ENCODE measurements around the gene ABCC12. TPM values are rescaled to one million over a fixed set of nuclear protein-coding genes. Genes with fewer than 3 reads are reported as not detected.

The ABCC12 gene
- polyA plus RNA-seq, 2 of the 4 experiments (the other 2 are of a cell fraction): 0.23 TPM; not detected in 1

- no peak overlapping the region for H3K27ac ChIP-seq
- CTCF ChIA-PET: interaction anchor here (1.0 to 4.2 kb wide), 3 partner anchors 14 to 24 kb away, joined by 3 to 13 read pairs (median 4); no protein-coding TSS in a partner anchor
- no peak overlapping the region for H3K4me3 ChIP-seq
- DNase-seq (ENCODE audit: low read depth in 1 of 2, low spot score in 1 of 2) (no peak), FAIRE-seq (no peak), ATAC-seq (no peak)
- TF ChIP-seq, protein P1, sequence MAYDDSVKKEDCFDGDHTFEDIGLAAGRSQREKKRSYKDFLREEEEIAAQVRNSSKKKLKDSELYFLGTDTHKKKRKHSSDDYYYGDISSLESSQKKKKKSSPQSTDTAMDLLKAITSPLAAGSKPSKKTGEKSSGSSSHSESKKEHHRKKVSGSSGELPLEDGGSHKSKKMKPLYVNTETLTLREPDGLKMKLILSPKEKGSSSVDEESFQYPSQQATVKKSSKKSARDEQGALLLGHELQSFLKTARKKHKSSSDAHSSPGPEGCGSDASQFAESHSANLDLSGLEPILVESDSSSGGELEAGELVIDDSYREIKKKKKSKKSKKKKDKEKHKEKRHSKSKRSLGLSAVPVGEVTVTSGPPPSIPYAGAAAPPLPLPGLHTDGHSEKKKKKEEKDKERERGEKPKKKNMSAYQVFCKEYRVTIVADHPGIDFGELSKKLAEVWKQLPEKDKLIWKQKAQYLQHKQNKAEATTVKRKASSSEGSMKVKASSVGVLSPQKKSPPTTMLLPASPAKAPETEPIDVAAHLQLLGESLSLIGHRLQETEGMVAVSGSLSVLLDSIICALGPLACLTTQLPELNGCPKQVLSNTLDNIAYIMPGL (CRISPR knock-in tag; IDR thresholded peaks at IDR 0.05; ENCODE audit: borderline replicate concordance): no peak
- no peak for TF ChIP-seq KDM5A (IDR thresholded peaks at IDR 0.05)
- no peak for TF ChIP-seq SREBF2 (IDR thresholded peaks at IDR 0.05)
- no peak for TF ChIP-seq FOXS1 (CRISPR knock-in tag; IDR thresholded peaks at IDR 0.05)
- no peak for TF ChIP-seq HDAC2 (IDR thresholded peaks at IDR 0.05)
- TF ChIP-seq MYC (IDR thresholded peaks at IDR 0.05; ENCODE audit: borderline replicate concordance, low read length): no peak
- no peak for TF ChIP-seq HEYL (CRISPR knock-in tag; IDR thresholded peaks at IDR 0.05)
- no peak for TF ChIP-seq EP300 (IDR thresholded peaks at IDR 0.05)
- no peak for TF ChIP-seq CBX2 (IDR thresholded peaks at IDR 0.05; ENCODE audit: borderline replicate concordance, low read depth)
- TF ChIP-seq, protein P2, sequence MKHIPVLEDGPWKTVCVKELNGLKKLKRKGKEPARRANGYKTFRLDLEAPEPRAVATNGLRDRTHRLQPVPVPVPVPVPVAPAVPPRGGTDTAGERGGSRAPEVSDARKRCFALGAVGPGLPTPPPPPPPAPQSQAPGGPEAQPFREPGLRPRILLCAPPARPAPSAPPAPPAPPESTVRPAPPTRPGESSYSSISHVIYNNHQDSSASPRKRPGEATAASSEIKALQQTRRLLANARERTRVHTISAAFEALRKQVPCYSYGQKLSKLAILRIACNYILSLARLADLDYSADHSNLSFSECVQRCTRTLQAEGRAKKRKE (CRISPR knock-in tag; IDR thresholded peaks at IDR 0.05; ENCODE audit: low read depth): no peak
- TF ChIP-seq, protein P3, sequence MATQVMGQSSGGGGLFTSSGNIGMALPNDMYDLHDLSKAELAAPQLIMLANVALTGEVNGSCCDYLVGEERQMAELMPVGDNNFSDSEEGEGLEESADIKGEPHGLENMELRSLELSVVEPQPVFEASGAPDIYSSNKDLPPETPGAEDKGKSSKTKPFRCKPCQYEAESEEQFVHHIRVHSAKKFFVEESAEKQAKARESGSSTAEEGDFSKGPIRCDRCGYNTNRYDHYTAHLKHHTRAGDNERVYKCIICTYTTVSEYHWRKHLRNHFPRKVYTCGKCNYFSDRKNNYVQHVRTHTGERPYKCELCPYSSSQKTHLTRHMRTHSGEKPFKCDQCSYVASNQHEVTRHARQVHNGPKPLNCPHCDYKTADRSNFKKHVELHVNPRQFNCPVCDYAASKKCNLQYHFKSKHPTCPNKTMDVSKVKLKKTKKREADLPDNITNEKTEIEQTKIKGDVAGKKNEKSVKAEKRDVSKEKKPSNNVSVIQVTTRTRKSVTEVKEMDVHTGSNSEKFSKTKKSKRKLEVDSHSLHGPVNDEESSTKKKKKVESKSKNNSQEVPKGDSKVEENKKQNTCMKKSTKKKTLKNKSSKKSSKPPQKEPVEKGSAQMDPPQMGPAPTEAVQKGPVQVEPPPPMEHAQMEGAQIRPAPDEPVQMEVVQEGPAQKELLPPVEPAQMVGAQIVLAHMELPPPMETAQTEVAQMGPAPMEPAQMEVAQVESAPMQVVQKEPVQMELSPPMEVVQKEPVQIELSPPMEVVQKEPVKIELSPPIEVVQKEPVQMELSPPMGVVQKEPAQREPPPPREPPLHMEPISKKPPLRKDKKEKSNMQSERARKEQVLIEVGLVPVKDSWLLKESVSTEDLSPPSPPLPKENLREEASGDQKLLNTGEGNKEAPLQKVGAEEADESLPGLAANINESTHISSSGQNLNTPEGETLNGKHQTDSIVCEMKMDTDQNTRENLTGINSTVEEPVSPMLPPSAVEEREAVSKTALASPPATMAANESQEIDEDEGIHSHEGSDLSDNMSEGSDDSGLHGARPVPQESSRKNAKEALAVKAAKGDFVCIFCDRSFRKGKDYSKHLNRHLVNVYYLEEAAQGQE (IDR thresholded peaks at IDR 0.05): no peak
- no peak for TF ChIP-seq NPAS2 (CRISPR knock-in tag; IDR thresholded peaks at IDR 0.05; ENCODE audit: borderline replicate concordance)
- TF ChIP-seq KDM1A (IDR thresholded peaks at IDR 0.05; ENCODE audit: low read depth): no peak
- TF ChIP-seq EHF (CRISPR knock-in tag; IDR thresholded peaks at IDR 0.05): no peak
- POLR2A ChIA-PET: no interaction called here
- 0 out of 3 replicates have a peak, but pooled peaks cover 4% of the 10 kb centered on the region for H3K9me3 ChIP-seq
- peaks cover 3% of the 10 kb centered on the region; the same call in 1 of the 3 replicates for H3K4me1 ChIP-seq
- 92% methylated on average over 6 of the region's 6 CpGs for WGBS (ENCODE audit: missing lambda C conversion rate)
- no peak overlapping the region for H3K4me2 ChIP-seq
Observed at GRCh38 chr16:48140821-48141220, 15.0 kb downstream of the ABCC12 start.

DNA sequence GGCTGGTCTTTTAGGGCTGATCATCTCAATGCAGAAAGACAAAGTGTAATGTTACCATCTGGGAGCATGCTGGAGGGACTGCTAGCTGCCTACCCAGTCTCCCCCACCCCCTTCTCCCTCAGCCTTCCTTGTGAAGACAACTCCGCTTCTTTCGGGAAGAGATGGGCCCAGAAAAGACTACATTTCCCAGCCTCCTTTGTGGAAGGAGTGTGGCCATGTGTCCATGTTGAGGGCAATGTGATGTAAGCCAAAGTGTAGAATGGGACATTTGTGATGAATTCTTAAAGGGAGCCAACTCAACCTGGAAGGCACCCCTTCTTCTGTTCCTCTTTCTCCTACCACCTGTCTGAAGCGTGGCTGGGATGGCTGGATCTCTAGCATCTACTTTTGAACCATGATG, 16.3 kb downstream of the ABCC12 start:
- POLR2A ChIA-PET: no interaction called here

DNA sequence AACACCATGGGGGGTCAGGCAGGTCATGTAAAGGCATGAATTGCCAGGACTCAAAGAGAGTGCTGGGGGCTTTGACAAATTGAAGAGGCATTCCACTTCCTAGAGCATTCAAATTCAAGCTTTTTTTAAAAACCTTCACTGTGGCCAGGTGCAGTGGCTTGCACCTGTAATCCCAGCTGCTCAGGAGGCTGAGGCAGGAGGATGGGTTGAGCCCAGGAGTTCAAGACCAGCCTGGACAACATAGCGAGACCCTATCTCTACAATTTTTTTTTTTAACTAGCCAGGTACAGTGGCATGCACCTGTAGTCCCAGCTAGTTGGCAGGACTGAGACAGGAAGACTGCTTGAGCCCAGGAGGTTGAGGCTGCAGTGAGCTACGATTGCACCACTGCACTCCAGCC, 17.2 kb downstream of the ABCC12 start:
- no peak for ATAC-seq
- Histone ChIP-seq H3K4me2 (no peak overlapping the region), H3K9me3 (no peaks in the 10 kb centered on the region), H3K4me1 (peaks cover 10% of the 10 kb centered on the region), H3K27ac (peak overlapping the region in 1 of 2 experiments; percentile 25; a peak in 1 of 6 replicates), H3K4me3 (no peak overlapping the region)
- 93% methylated on average over 2 of the region's 2 CpGs for WGBS (ENCODE audit: missing lambda C conversion rate)
- ChIA-PET CTCF (interaction anchor here (0.9 to 4.2 kb wide), 5 partner anchors 12 to 207 kb away, joined by 3 to 15 read pairs (median 11); no protein-coding TSS in a partner anchor), POLR2A (no interaction called here)
- no peak for DNase-seq (ENCODE audit: low read depth in 1 of 2, low spot score in 1 of 2)
- TF ChIP-seq RCOR1 (IDR thresholded peaks at IDR 0.05; ENCODE audit: low read depth, low read length) (no peak), SREBF2 (IDR thresholded peaks at IDR 0.05) (no peak), JUN (IDR thresholded peaks at IDR 0.05) (no peak), HOXB5 (CRISPR knock-in tag; IDR thresholded peaks at IDR 0.05) (no peak), EHF (CRISPR knock-in tag; IDR thresholded peaks at IDR 0.05) (no peak), RAD21 (conservative IDR thresholded peaks at IDR 0.05 in 1 of 2, IDR thresholded peaks at IDR 0.05 in 1 of 2) (no peak), CHD4 (IDR thresholded peaks at IDR 0.05; ENCODE audit: borderline replicate concordance) (no peak)
- TF ChIP-seq, protein P4, sequence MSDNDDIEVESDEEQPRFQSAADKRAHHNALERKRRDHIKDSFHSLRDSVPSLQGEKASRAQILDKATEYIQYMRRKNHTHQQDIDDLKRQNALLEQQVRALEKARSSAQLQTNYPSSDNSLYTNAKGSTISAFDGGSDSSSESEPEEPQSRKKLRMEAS (IDR thresholded peaks at IDR 0.05): no peak
- no peak for FAIRE-seq

More for the DNA sequence above, 16.3 kb downstream of the ABCC12 start:
- H3K4me3 ChIP-seq: no peak overlapping the region
- DNase-seq (ENCODE audit: low read depth in 1 of 2, low spot score in 1 of 2): no peak
- H3K4me1 ChIP-seq: peaks cover 3% of the 10 kb centered on the region; the same call in 2 of the 3 replicates
- H3K4me2 ChIP-seq: no peak overlapping the region
- no peak for FAIRE-seq
- CTCF ChIA-PET: interaction anchor here (1.1 to 4.2 kb wide), 3 partner anchors 17 to 26 kb away, joined by 4 to 13 read pairs (median 11); no protein-coding TSS in a partner anchor
- TF ChIP-seq CEBPB (IDR thresholded peaks at IDR 0.05): no peak
- TF ChIP-seq NFE2L2 (conservative IDR thresholded peaks at IDR 0.05; ENCODE audit: low read length): no peak
- 97% methylated on average over 3 of the region's 3 CpGs for WGBS (ENCODE audit: missing lambda C conversion rate)
- no peaks in the 10 kb centered on the region for H3K9me3 ChIP-seq
- no peak for ATAC-seq
- 0 out of 6 replicates have a peak overlapping the region, but pooled peaks of 1 of the 2 experiments have one; percentile 15 for H3K27ac ChIP-seq

All from A549 (cell line).